ENCODE measurements around the gene TCF7.

TCF7 gene

DNA sequence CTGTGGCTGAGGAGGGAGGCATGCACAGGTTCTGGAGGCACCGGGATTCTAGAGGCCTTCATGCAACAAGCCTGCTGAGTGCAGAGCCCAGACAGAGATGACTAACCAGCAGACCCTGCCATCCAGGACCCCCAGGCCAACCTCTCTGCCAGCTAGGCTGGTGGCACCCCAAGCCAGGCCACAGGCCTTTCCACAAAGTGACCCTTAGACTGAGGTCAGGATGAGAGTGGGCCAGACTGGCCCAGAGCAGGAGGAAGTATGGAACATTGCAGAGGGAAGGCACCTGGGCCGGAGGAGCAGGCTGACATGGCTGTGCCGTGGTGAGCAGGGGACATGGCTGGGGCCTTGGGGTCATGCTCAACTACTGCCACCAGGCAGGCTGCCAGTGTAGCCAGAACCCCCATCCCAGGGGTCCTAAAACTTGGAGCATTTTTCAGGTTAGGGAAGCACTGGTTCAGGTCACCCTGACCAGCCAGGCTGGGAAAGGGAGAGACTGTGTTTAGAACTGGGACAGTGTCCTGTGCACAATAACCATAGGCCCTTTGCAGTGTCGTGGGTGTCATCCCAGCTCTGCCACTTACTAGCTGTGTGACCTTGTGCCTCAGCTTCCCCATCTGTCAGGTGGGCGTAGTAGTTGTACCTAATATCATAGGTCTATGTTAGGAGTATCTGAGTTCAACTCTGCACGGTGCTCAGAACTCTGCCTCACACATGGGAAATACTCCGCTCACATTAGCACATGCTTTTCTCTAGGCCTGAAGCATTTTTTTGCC lies 17.3 kb downstream of the TCF7 start:
- DNase-seq: no peak

- DNase-seq: no peak
These were observed 18.1 kb downstream of the TCF7 start for GRCh38 chr5:134132372-134133187.

DNA sequence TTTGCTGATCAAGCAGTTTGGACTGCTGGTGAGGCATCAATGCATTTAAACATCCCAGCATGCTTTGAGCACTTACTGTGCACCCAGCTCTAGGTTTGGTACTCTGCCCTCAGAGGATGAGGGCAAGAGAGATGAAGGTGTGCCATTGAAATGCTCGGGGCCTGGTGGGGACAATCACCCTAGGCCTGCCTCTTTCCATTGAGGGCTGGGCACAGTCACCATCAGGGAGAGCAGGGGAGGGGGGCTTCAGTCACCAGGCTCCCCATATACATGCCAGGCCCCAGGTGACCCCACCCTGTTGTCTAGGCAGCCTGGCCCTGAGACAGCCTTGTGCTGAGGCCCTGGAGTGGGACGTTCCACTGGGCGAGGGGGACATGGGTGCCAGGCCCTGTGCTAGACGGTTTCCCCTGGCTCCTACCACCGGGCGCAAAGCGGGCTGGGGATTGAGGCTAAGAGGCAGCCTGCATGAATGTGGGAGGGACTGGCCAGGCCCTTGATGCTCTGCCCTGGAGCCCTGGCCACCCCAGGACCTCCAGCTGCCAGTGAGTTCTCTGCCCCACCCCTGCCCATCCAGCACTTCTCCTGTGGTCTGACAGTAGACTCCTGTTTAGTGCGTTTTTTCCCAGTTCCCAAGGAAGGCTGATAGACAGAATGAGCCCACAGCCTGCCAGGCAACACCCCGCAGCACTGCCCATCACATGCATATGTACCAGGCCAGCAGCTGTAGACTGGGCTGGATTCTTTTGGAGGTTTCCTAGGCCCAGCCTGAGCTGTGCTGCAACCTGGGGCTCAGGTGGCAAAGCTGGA lies 18.9 kb downstream of the TCF7 start:
- DNase-seq: no peak

DNA sequence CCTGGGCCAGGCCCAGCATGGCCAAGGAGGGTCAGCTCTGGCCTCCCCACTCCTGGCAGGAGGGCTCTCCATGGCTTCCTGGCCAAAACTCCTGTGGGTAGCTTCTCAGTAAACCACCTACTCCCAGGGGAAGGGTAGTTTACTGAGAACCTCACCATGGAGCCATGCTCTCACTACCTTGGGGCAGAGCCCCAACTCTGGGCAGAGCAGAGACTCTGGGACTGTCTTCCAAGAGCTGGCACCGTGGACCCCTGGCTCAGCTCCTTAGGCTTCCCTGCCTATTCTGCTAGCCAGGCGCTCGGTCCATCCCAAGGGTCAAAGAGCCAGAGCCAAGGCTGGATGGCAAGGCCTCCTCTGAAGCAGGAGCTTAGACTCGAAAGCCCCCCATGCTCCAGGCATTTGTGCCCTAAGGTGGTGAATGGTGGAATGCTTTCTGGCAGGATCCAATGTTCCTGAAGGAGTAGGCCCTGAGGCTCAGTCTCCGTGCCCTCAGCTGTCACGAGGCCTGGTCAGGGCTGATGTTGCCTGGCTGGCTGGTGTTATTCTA lies 19.6 kb downstream of the TCF7 start:
- no peak for DNase-seq

GRCh38 chr5:134135091-134135655 lies 20.7 kb downstream of the TCF7 start:
- no peak for DNase-seq

GRCh38 chr5:134136221-134136631 lies 21.7 kb downstream of the TCF7 start:
- DNase-seq: no peak

DNA sequence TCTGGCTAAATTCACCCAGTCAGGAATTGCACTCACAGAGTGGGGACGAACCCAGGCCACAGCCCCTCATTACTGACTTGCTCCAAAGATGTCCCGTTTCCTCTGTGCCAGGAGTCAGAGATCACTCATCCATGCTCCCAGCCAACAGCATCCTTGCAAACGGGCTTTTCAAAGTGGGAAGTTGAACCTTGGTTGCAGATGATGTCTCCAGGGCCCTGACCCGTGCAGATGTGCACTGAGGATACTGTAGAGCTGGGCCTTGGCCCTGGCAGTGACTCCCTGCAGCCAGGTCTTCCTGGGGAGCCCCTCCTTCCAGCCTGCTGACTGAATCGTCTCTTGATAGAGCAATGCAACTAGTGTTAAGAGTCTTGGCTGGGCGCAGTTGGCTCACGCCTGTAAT lies 22.3 kb downstream of the TCF7 start:
- DNase-seq: no peak

DNA sequence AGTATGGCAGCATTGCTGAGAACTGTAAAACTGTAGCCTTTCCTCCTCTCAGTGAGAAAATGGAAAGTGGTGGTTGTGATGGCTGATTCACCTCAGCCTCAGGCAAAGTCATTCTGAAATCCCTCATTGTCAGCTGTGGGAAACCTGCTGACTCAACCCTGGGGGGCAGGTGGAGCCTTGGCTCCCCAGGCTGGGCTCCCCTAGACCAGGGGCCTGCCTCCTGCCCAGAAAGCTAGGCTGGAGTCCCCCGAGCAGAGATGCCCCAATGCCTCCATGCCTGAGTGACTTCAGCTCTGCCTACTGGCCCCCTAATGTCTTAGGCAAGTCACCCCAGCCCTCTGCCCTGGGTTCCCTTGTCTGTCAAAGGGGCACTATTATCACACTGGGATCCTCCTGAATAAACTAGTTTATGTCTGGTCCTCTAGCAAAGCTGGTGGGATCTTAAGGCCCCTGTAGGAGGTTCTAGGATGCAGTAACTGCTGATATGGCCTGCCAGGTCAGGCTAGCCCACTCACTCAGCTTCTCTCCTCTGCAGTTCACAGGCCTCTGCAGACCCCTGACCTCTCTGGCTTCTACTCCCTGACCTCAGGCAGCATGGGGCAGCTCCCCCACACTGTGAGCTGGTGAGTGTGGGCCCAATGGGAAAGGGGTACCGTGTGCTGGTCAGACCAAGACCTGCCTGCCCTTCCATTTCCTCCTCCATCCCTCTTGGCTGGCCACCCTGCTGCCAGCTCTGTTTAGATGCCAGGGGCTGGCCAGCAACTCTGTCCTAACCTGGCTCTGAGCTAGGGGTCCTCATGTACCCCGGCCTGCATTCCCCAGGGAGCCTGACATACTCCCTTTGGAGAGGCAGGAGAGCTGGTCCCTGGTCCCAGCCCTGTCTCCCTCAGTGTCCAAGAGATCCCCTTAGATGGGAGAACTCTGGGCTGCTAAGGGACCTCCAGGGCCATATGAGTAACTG lies 24.2 kb downstream of the TCF7 start:
- no peak for DNase-seq

DNA sequence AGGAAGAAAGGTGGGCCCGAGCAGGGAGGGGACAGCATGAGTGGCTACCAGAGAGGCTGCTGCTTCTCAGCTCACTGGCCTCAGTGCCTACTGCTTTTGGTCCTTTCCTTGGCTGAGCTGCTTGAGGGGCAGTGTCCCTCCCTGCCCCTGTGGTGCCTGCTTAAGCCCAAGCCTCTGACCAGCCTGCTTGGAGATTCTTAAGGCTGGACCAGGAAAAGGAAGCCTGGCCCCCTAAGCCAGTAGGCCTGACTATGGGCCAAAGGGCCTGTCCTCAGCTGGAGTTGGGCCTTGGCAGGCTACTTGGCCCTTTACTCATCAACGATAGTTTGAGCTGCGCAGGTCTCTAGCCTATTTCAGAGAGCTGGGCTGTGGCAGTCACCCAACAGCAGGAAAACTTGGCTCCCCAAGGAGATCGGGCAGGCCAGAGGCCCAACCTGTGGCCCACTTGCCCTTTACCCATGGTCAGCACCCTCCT lies 24.9 kb downstream of the TCF7 start:
- DNase-seq: no peak

GRCh38 chr5:134139891-134140469 lies 25.5 kb downstream of the TCF7 start:
- no peak for DNase-seq

DNA sequence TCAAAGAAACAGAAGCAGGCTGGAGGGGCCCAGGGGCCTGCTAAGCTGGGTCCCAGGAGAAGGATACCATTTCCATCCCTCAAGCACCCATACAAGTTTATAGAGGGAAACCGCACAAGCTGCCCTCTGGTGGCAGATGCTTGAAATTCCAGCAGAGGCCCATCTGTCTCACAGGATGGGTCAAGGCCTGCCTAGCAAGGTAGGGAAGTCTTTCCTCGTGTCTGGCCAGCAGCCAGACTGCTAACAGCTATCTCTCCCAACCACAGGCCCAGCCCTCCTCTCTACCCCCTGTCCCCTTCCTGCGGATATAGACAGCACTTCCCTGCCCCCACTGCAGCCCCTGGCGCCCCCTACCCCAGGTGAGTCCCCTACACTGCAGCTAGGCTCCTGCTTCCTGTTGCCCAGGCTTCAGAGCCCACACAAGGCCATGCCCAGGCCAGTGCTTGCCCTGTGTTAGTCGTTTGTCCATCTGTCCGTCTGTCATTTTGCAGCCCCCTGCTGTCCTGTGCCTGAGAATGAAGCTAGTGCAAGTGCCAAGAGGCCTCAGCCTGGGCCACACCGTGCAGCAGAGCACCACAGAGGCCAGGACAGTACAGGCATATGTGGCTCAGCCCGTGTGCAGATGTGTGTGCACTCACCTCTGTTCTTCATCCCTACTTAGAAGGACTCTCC lies 26.2 kb downstream of the TCF7 start:
- no peak for DNase-seq

DNA sequence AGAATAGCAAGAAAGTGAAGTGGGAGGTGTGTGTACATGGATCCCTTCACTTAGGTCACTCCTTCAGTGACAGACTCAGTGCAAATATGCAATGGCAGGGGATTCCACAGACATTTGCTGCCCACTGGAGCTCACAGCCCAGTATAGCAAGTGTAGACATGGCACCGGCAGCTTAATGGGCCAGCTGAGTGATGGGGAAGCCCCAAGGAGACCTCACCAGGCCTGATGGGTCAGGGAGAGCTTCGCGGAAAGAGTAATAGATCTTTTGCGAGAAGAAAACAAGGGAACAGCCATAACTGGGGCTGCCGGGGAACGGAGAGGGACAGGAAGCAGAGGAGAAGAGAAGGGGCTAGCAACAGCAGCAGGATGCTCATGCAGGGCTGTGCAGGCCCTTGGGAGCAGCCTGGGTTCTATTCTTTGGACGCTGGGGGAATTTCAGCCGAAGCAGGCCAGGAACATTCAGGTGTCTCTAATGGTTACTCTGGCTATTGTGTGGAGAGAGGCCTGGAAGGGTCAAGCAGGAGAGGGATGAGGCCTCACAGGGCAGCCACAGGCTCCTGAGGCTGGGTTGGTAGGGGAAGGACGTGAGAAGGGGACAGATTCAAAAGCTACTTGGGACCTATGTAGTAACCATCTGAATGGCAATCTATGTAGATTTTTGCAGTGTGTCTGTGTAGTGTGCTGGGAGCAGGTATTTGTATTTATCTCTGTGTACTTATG lies 27.0 kb downstream of the TCF7 start:
- DNase-seq: no peak

DNA sequence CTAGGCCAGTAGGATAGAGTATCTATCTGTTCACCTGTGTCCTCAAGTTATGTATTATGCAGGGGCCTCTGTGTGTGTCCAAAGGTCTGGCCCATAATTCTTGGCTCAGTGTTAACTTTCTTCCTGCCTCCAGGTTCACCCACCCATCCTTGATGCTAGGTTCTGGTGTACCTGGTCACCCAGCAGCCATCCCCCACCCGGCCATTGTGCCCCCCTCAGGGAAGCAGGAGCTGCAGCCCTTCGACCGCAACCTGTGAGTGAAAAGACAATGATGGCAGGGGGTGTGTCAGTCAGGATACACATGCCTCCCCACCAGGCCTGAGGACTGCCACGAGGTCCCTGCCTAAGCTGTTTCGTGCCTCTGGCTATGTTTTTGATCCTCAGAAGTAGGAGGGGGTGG lies 27.6 kb downstream of the TCF7 start:
- DNase-seq: no peak

- DNase-seq: no peak
These were observed 28.3 kb downstream of the TCF7 start for GRCh38 chr5:134142806-134143205.

DNA sequence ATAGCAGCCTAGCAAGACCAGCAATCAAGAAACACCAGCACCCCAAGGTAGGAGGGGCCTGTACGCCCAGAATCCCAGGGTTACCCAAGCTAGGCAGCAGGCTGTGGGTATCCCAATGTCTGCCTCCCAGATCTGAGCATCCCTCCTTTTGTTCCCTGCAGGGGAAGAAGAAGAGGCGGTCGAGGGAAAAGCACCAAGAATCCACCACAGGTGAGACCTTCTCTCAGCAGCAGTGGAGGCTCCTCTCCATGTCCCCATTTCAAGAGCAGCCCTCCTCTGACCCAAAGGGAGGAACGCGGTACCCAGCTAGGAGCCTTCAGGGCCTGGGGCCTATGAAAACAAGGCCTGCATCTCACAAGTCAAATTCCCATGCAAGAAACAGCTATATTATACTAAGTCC lies 28.9 kb downstream of the TCF7 start:
- DNase-seq: no peak

GRCh38 chr5:134143944-134144941 lies 29.8 kb downstream of the TCF7 start:
- no peak for DNase-seq

GRCh38 chr5:134145041-134145757 lies 30.7 kb downstream of the TCF7 start:
- DNase-seq: no peak

Measured in NCI-H1092 treated with DMSO at 0.1 percent for 48 hours (cell line).